Gastrocnemius medialis (tissue), 4 donors: ENCODE measurements around the gene C16orf96.

ENCODE experiments used
- CTCF ChIP-seq, 5 experiments: fragments of 450-650 bp in 3 of 5; fragments of 200-600 bp in 2 of 5; sonication (generic) in 2 of 5; IDR thresholded peaks in 4 of 5; conservative IDR thresholded peaks in 1 of 5; 1 replicate in 4 of 5; 2 replicates in 1 of 5; pipeline ENCODE4 v1.5.1; 2016 to 2019; ENCODE audit warnings: antibody characterized with exemption in 5 of 5, mild to moderate bottlenecking in 3 of 5, moderate library complexity in 3 of 5
- POLR2A ChIP-seq, 2 donors: fragments of 450-650 bp; IDR thresholded peaks; one replicate each; pipeline ENCODE4 v1.6.1; 2017; ENCODE audit warnings: antibody characterized with exemption in 2 of 2, mild to moderate bottlenecking in 2 of 2, moderate library complexity in 2 of 2

DNA sequence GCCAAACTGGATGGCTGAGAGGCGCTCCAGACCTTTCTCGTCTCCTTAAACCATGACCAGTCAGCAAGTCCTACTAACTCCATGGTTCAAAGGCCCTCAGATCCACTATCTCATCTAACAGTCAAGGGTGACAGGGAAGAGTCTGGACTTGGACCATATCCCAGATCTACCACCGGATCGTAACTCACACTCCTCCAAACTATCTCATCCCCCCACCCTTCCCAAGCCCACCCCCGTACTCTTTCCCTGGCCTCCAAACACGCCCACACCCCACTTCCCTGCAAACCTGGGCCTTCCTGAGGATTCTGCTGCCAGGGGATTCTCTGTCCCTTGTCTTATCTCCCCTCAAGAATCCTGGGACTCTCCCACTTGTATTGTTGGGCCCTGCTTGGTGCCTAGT is 22.6 kb upstream of the C16orf96 start:
- TF ChIP-seq POLR2A (IDR thresholded peaks at IDR 0.05) (no peak), CTCF (IDR thresholded peaks at IDR 0.05 in 4 of 5, conservative IDR thresholded peaks at IDR 0.05 in 1 of 5) (no peak)
